NK-92 treated with Interleukin-12 subunit alpha and Interleukin-12 subunit beta, amount 100 ng/mL, for 24 hours (cell line): ENCODE results near the gene RTP3.
A peak's percentile ranks its signal among the peaks of the same experiment; 100 is the strongest.
"Not testable (repeated sequence)": the region's sequence is repeated elsewhere in the genome, so short reads cannot be mapped to it uniquely, and the experiment has no call there.

Experiments used
- DNase-seq: peaks from one replicate; lab custom pipeline; 2025; lab: John Stamatoyannopoulos, UW

The RTP3 gene

GRCh38 chr3:46519952-46520351 is 22.2 kb downstream of the RTP3 start:
- DNase-seq: no peak

GRCh38 chr3:46520531-46520930 is 22.8 kb downstream of the RTP3 start:
- no peak for DNase-seq

- no peak for DNase-seq
Measured at GRCh38 chr3:46521096-46521495, 23.3 kb downstream of the RTP3 start.

- DNase-seq: not testable (repeated sequence)
Measured at GRCh38 chr3:46522201-46522600, 24.4 kb downstream of the RTP3 start.

GRCh38 chr3:46523556-46523955 is 25.8 kb downstream of the RTP3 start:
- no peak for DNase-seq

GRCh38 chr3:46524008-46524407 is 26.2 kb downstream of the RTP3 start:
- no peak for DNase-seq

GRCh38 chr3:46524832-46525231 is 27.1 kb downstream of the RTP3 start:
- no peak for DNase-seq

GRCh38 chr3:46527239-46527638 is 29.5 kb downstream of the RTP3 start:
- no peak for DNase-seq

- no peak for DNase-seq
Measured at GRCh38 chr3:46533091-46533490, 35.3 kb downstream of the RTP3 start.

GRCh38 chr3:46535746-46536145 is 38.0 kb downstream of the RTP3 start:
- no peak for DNase-seq

GRCh38 chr3:46536758-46537157 is 39.0 kb downstream of the RTP3 start:
- no peak for DNase-seq

- no peak for DNase-seq
Measured at GRCh38 chr3:46537316-46537715, 39.5 kb downstream of the RTP3 start.

GRCh38 chr3:46537779-46538178 is 40.0 kb downstream of the RTP3 start:
- no peak for DNase-seq

GRCh38 chr3:46538425-46538802 is 40.6 kb downstream of the RTP3 start:
- DNase-seq: not testable (repeated sequence)

- DNase-seq: peak; percentile 86
Measured at GRCh38 chr3:46538803-46539442, 41.1 kb downstream of the RTP3 start.

- DNase-seq: no peak
Measured at GRCh38 chr3:46539443-46540005, 41.7 kb downstream of the RTP3 start.

- DNase-seq: no peak
Measured at GRCh38 chr3:46540550-46540949, 42.8 kb downstream of the RTP3 start.

- DNase-seq: no peak
Measured at GRCh38 chr3:46541835-46542234, 44.1 kb downstream of the RTP3 start.

GRCh38 chr3:46542344-46542743 is 44.6 kb downstream of the RTP3 start:
- no peak for DNase-seq

GRCh38 chr3:46542801-46543201 is 45.0 kb downstream of the RTP3 start:
- DNase-seq: no peak

GRCh38 chr3:46544771-46545503 is 47.2 kb downstream of the RTP3 start:
- DNase-seq: no peak

GRCh38 chr3:46545818-46546630 is 48.2 kb downstream of the RTP3 start:
- DNase-seq: no peak
